Tibial nerve (tissue), 4 donors: ENCODE data around the gene CEP170. TPM values are rescaled to one million over a fixed set of nuclear protein-coding genes. Genes with fewer than 3 reads are reported as not detected.
"Not testable (repeated sequence)": the region's sequence is repeated elsewhere in the genome, so short reads cannot be mapped to it uniquely, and the experiment has no call there.

Experiments
- DNase-seq, 2 donors: peaks; one replicate each; pipeline ENCODE4 v3.0.0-alpha.2; 2019; ENCODE audit warnings: low spot score in 2 of 2
- H3K27ac ChIP-seq, 4 donors: fragments of 200-600 bp; sonication (generic) in 3 of 4; one replicate each; pipeline ENCODE4 v1.5.1; 2017 to 2019; ENCODE audit warnings: mild to moderate bottlenecking in 1 of 4
- H3K27me3 ChIP-seq, 2 donors: fragments of 200-600 bp; sonication (generic) in 1 of 2; one replicate each; pipeline versions ENCODE4 v1.5.1 to v1.6.0; 2017 to 2019
- H3K36me3 ChIP-seq, 3 donors: fragments of 200-600 bp; sonication (generic); one replicate each; pipeline ENCODE4 v1.5.1; 2018 to 2019
- H3K4me1 ChIP-seq, 4 donors: fragments of 200-600 bp; sonication (generic) in 3 of 4; one replicate each; pipeline ENCODE4 v1.5.1; 2017 to 2019
- H3K4me3 ChIP-seq, 4 donors: fragments of 200-600 bp; sonication (generic) in 3 of 4; one replicate each; pipeline ENCODE4 v1.5.1; 2017 to 2019; ENCODE audit warnings: mild to moderate bottlenecking in 1 of 4, moderate library complexity in 1 of 4
- H3K9me3 ChIP-seq, 4 donors: fragments of 200-600 bp; sonication (generic) in 3 of 4; one replicate each; pipeline ENCODE4 v1.5.1; 2017 to 2019
- CTCF ChIP-seq, 5 experiments: fragments of 200-600 bp in 3 of 5; fragments of 450-650 bp in 2 of 5; sonication (generic) in 3 of 5; IDR thresholded peaks; one replicate each; pipeline ENCODE4 v1.5.1; 2016 to 2019; ENCODE audit warnings: antibody characterized with exemption in 5 of 5, mild to moderate bottlenecking in 3 of 5, moderate library complexity in 2 of 5
- EP300 ChIP-seq, 2 donors: sonication (generic); formaldehyde crosslinking; IDR thresholded peaks; one replicate each; pipeline ENCODE4 v1.6.1; 2017; ENCODE audit warnings: antibody characterized with exemption in 2 of 2, mild to moderate bottlenecking in 1 of 2
- WGBS, 2 donors: methylation state at CpG; one replicate each; pipeline ENCODE4 v1.1.5; 2018; 5-methylcytosine and 5-hydroxymethylcytosine counted together
- total RNA-seq, 4 donors: library from RNA; depleted of rRNA; stranded (reverse); fragments of >200 nt; gene quantifications; one replicate each; pipeline ENCODE4 v1.1.0, GENCODE V29; 2016

Gene CEP170
- total RNA-seq, 4 donors from 2014 or later: 43.7 to 91.8 (median 76.7) TPM

DNA sequence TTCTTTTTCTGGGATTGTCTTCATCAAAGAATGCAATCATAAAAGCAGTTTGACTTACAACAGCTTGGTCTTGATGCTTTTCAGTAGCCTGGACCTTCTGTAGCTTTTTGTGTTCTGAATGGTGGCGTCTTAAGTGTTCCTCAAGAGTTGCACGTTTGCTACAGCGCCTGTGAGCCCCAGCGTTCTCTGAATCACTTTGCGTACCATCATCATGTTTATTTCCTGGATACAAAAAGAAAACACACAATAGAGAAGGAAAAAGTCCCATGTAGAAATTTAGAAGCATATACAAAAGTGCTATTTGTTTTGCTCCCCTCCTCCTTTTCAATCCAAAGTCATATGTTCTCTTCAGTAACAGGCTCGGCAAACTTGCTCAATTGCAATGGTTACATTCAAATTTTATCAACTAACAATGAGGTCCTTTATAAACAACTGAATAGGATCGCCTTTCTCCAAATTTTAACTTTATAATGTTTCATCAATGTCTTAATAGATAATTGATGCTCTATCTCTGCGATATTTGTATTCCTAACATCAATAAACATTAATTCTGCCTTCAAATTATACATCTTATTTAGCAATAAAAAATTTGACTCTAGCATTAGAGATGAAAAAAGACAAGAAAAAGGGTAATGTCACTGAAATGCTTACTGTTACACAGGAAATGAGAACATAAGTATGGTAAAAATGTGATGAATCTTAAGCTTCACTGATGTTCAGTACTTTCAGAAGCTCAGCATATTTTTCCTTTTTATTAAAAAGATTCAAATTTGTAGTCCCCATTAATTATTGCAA lies 68.7 kb downstream of the CEP170 start:
- not testable (repeated sequence) for H3K36me3 ChIP-seq, H3K27me3 ChIP-seq, H3K4me1 ChIP-seq, DNase-seq, H3K9me3 ChIP-seq
- peak in 1 of 2 donors; percentile 33 for TF ChIP-seq EP300 (IDR thresholded peaks at IDR 0.05)
- Histone ChIP-seq H3K4me3 (peak overlapping the region in 1 of 4 donors; percentile 4), H3K27ac (peak overlapping the region in 3 of 4 donors; percentile 50 to 84 (median 62))
- 55 to 58% methylated on average over 8 of the region's 8 CpGs for WGBS, 2 donors

DNA sequence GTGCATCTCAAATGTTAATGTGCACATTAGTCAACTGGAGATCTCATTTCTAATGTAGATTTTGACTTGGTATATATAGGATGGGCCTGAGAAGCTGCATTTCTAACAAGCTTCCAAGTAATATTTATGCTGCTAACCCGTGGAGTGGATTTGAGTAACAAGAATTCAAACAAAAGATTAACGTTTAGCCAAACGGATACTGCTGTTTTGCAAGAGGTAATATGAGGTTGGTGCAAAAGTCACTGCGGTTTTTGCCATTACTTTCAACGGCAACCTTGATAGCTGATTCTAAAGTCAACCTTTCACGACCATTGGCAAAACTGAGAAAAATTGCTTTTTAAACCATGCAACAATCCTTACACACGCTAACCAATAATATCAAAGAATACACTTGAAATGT lies 70.3 kb downstream of the CEP170 start:
- WGBS, 2 donors: 84 to 89% methylated on average over 7 of the region's 7 CpGs
- not testable (repeated sequence) for H3K9me3 ChIP-seq, H3K4me1 ChIP-seq, DNase-seq, H3K4me3 ChIP-seq, H3K27ac ChIP-seq, H3K27me3 ChIP-seq, H3K36me3 ChIP-seq

DNA sequence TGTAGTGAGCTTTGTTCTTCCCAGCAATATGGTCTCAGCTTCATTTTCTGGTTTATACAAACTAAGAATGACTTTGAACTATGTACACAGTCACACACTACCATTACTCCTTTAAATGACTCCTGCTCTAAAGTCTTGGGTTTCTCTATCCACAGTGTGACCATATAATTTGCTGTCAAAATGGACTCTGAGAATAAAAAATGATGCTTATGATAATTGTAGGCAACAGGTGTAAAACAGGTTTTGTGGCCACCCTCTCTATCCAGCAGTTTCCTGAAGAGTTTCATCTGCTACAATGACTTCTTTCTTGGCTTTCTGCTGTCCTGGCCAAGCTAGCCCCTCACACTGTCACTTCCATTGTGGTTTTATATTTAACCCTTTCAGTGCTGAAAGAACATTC lies 71.4 kb downstream of the CEP170 start:
- H3K27ac ChIP-seq, H3K4me3 ChIP-seq, H3K4me1 ChIP-seq, H3K27me3 ChIP-seq, H3K36me3 ChIP-seq, DNase-seq, H3K9me3 ChIP-seq: not testable (repeated sequence)

- DNase-seq: not testable (repeated sequence)
- WGBS, 2 donors: 79 to 83% methylated on average over 3 of the region's 3 CpGs
These were observed 71.9 kb downstream of the CEP170 start for GRCh38 chr1:243183176-243183575.

GRCh38 chr1:243179720-243180119 lies 75.4 kb downstream of the CEP170 start:
- Histone ChIP-seq H3K27me3 (no peaks in the 10 kb centered on the region), H3K4me3 (no peak overlapping the region), H3K9me3 (no peaks in the 10 kb centered on the region), H3K4me1 (no peaks in the 10 kb centered on the region), H3K27ac (no peak overlapping the region), H3K36me3 (no peaks in the 10 kb centered on the region)
- no peak for DNase-seq
- WGBS, 2 donors: 81 to 86% methylated on average over 7 of the region's 7 CpGs
- no peak for TF ChIP-seq CTCF (IDR thresholded peaks at IDR 0.05)

More at GRCh38 chr1:243183176-243183575, 71.9 kb downstream of the CEP170 start:
- H3K4me1 ChIP-seq, H3K27ac ChIP-seq, H3K27me3 ChIP-seq, H3K9me3 ChIP-seq, H3K36me3 ChIP-seq, H3K4me3 ChIP-seq: not testable (repeated sequence)

GRCh38 chr1:243177792-243178191 lies 77.3 kb downstream of the CEP170 start:
- H3K4me1 ChIP-seq, H3K4me3 ChIP-seq, H3K27me3 ChIP-seq, H3K36me3 ChIP-seq, H3K27ac ChIP-seq, H3K9me3 ChIP-seq, DNase-seq: not testable (repeated sequence)
- WGBS, 2 donors: 81 to 82% methylated on average over 6 of the region's 6 CpGs

DNA sequence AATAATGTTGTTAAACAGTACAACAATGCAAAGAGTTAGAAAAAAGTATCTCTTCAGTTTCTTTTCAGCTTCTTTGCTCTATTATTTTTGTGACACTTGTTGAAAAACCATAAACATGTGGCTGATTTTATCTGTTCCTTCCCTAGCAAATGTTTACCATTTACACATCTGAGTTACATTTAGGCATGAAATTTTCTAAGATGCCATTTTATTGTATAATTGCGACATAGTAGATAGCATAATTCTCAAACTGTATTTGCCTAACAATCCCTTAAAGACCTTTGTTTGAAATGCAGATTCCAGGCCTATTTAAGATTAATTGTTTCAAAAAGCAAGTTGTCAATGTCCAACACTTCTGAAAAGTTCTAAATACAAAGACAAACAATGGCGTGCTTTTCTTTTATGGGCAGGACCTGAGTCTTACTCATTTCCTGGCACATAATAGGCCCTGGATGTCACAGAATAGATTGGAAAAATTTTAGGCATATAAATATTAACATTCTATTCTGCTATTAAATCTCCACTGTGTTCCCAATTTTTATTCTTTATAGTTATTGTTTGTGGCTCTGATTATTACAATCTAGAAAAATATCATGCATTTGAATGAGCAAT lies 81.2 kb downstream of the CEP170 start:
- H3K27me3 ChIP-seq, H3K4me1 ChIP-seq, H3K9me3 ChIP-seq, DNase-seq, H3K4me3 ChIP-seq: not testable (repeated sequence)
- 43 to 46% methylated on average over 2 of the region's 2 CpGs for WGBS, 2 donors
- Histone ChIP-seq H3K27ac (peak overlapping the region in 1 of 4 donors; percentile 50), H3K36me3 (peaks cover 0 to 13% (median 0%) of the 10 kb centered on the region in 3 donors)

GRCh38 chr1:243164911-243165310 lies 90.2 kb downstream of the CEP170 start:
- peaks cover 0 to 11% (median 0%) of the 10 kb centered on the region in 3 donors for H3K36me3 ChIP-seq
- WGBS, 2 donors: 86 to 87% methylated on average over 4 of the region's 4 CpGs

GRCh38 chr1:243150906-243151305 lies 104.2 kb downstream of the CEP170 start:
- H3K4me3 ChIP-seq, H3K4me1 ChIP-seq, H3K9me3 ChIP-seq, H3K27ac ChIP-seq, DNase-seq, H3K27me3 ChIP-seq: not testable (repeated sequence)
- WGBS, 2 donors: 92 to 97% methylated on average over 7 of the region's 7 CpGs
- peaks cover 0 to 22% (median 0%) of the 10 kb centered on the region in 3 donors for H3K36me3 ChIP-seq

More at GRCh38 chr1:243164911-243165310, 90.2 kb downstream of the CEP170 start:
- not testable (repeated sequence) for DNase-seq, H3K27me3 ChIP-seq, H3K4me1 ChIP-seq, H3K27ac ChIP-seq, H3K4me3 ChIP-seq, H3K9me3 ChIP-seq

DNA sequence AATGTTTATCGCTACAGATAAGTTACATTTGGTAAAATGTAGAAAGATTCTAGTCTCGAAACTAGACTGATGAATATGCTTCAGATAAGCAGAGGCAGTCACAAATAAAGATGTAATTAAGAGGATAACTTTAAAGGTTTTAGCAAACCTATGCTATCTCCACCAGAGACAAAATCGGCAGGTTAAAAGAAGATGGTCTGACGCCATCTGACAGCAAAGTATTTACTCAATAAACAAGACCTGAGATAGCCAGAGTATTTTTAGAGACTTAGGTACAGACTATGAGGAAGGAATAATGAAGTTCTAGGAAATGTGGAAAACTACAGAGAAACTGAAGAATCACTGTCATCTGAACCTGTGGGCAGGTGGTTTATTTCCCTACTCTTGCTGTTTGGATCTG lies 106.0 kb downstream of the CEP170 start:
- H3K36me3 ChIP-seq: peaks cover 0 to 10% (median 0%) of the 10 kb centered on the region in 3 donors
- H3K9me3 ChIP-seq, H3K4me1 ChIP-seq, H3K27ac ChIP-seq, H3K4me3 ChIP-seq, H3K27me3 ChIP-seq, DNase-seq: not testable (repeated sequence)
- WGBS, 2 donors: 93 to 96% methylated on average over 4 of the region's 4 CpGs

GRCh38 chr1:243147351-243147750 lies 107.7 kb downstream of the CEP170 start:
- H3K27me3 ChIP-seq, H3K4me3 ChIP-seq, H3K9me3 ChIP-seq, DNase-seq, H3K4me1 ChIP-seq, H3K27ac ChIP-seq: not testable (repeated sequence)
- peaks cover 0 to 10% (median 0%) of the 10 kb centered on the region in 3 donors for H3K36me3 ChIP-seq

GRCh38 chr1:243140498-243140897 lies 114.6 kb downstream of the CEP170 start:
- not testable (repeated sequence) for H3K27ac ChIP-seq, H3K27me3 ChIP-seq, H3K9me3 ChIP-seq, DNase-seq, H3K4me3 ChIP-seq, H3K4me1 ChIP-seq
- H3K36me3 ChIP-seq: peaks cover 0 to 20% (median 0%) of the 10 kb centered on the region in 3 donors
- 33 to 45% methylated on average over 1 of the region's 1 CpG for WGBS, 2 donors
